Mesenchymal stem cell (in vitro differentiated cells and primary cell): ENCODE measurements around the gene NEXMIF.
"Not testable (repeated sequence)": the region's sequence is repeated elsewhere in the genome, so short reads cannot be mapped to it uniquely, and the experiment has no call there.

Experiments used
- DNase-seq: peaks from one replicate; pipeline ENCODE4 v3.0.0-alpha.2; 2013
- H2AFZ ChIP-seq: one replicate; pipeline ENCODE4 v1.6.1; 2013; ENCODE audit warnings: low read depth, mild to moderate bottlenecking, control low read depth, inconsistent platforms, low read length, moderate library complexity
- H2AK5ac ChIP-seq: 2 replicates; pipeline ENCODE4 v1.6.1; 2013; ENCODE audit warnings: low read length, moderate library complexity, mild to moderate bottlenecking, inconsistent platforms; ENCODE audit not compliant: severe bottlenecking
- H2BK120ac ChIP-seq: one replicate; pipeline ENCODE4 v1.6.1; 2013; ENCODE audit warnings: low read depth, mild to moderate bottlenecking, inconsistent platforms, low read length, moderate library complexity
- H2BK12ac ChIP-seq, 2 experiments: one replicate each; pipeline ENCODE4 v1.6.1; 2013; ENCODE audit warnings: inconsistent platforms in 2 of 2, low read length in 2 of 2, mild to moderate bottlenecking in 2 of 2, moderate library complexity in 2 of 2, control low read depth in 1 of 2
- H2BK15ac ChIP-seq: one replicate; pipeline ENCODE4 v1.6.1; 2013; ENCODE audit warnings: mild to moderate bottlenecking, low read depth, inconsistent platforms; ENCODE audit not compliant: poor library complexity, severe bottlenecking
- H2BK5ac ChIP-seq: 2 replicates; pipeline ENCODE4 v1.6.1; 2013; ENCODE audit warnings: low read depth, mild to moderate bottlenecking, low read length, control low read depth, inconsistent platforms; ENCODE audit not compliant: poor library complexity, severe bottlenecking
- H3K14ac ChIP-seq, 2 experiments: one replicate each; pipeline ENCODE4 v1.6.1; 2013; ENCODE audit warnings: inconsistent platforms in 2 of 2, low read length in 2 of 2, control low read depth in 1 of 2, mild to moderate bottlenecking in 1 of 2, moderate library complexity in 1 of 2
- H3K18ac ChIP-seq, 2 experiments: one replicate each; pipeline ENCODE4 v1.6.1; 2013; ENCODE audit warnings: inconsistent platforms in 2 of 2, low read length in 2 of 2, control low read depth in 1 of 2, low read depth in 1 of 2, mild to moderate bottlenecking in 1 of 2
- H3K23ac ChIP-seq, 2 experiments: one replicate each; pipeline ENCODE4 v1.6.1; 2013; ENCODE audit warnings: inconsistent platforms in 2 of 2, low read length in 2 of 2, mild to moderate bottlenecking in 2 of 2, moderate library complexity in 2 of 2, control low read depth in 1 of 2
- H3K27ac ChIP-seq: 2 replicates; pipeline ENCODE4 v1.5.1; 2013; ENCODE audit warnings: mild to moderate bottlenecking, moderate library complexity, low read length, control low read depth, inconsistent platforms; ENCODE audit not compliant: poor library complexity, severe bottlenecking
- H3K27me3 ChIP-seq, 2 experiments: 2 replicates each; pipeline versions ENCODE4 v1.6.1 to v1.7.0; 2013; ENCODE audit warnings: low read length in 2 of 2, mild to moderate bottlenecking in 2 of 2, moderate library complexity in 2 of 2, control low read depth in 1 of 2, inconsistent platforms in 1 of 2; ENCODE audit not compliant: control insufficient read depth in 1 of 2, insufficient read depth in 1 of 2
- H3K36me3 ChIP-seq, 2 experiments: 2 replicates each; pipeline versions ENCODE4 v1.6.1 to v1.7.0; 2013; ENCODE audit warnings: low read length in 2 of 2, control low read depth in 1 of 2, inconsistent platforms in 1 of 2, low read depth in 1 of 2, mild to moderate bottlenecking in 1 of 2; ENCODE audit not compliant: insufficient read depth in 2 of 2, control insufficient read depth in 1 of 2
- H3K4ac ChIP-seq, 2 experiments: one replicate each; pipeline ENCODE4 v1.6.1; 2013; ENCODE audit warnings: inconsistent platforms in 2 of 2, low read length in 2 of 2, mild to moderate bottlenecking in 2 of 2, moderate library complexity in 2 of 2, control low read depth in 1 of 2, low read depth in 1 of 2
- H3K4me1 ChIP-seq: 2 replicates; pipeline ENCODE4 v1.6.1; 2013; ENCODE audit warnings: low read depth, low read length, control low read depth; ENCODE audit not compliant: control insufficient read depth, insufficient read depth
- H3K4me2 ChIP-seq: 2 replicates; pipeline ENCODE4 v1.6.1; 2013; ENCODE audit warnings: low read length, mild to moderate bottlenecking, inconsistent platforms; ENCODE audit not compliant: poor library complexity, severe bottlenecking
- H3K4me3 ChIP-seq, 2 experiments: 2 replicates each; pipeline versions ENCODE4 v1.5.1 to v1.7.0; 2013; ENCODE audit warnings: low read length in 2 of 2, mild to moderate bottlenecking in 2 of 2, control low read depth in 1 of 2, low read depth in 1 of 2; ENCODE audit not compliant: insufficient read depth in 1 of 2
- H3K79me1 ChIP-seq: replicated peaks from 2 replicates; pipeline ENCODE4 v1.6.1; 2013; ENCODE audit warnings: mild to moderate bottlenecking, control low read depth, low read length, inconsistent platforms; ENCODE audit not compliant: poor library complexity, severe bottlenecking
- H3K9ac ChIP-seq: 2 replicates; pipeline ENCODE4 v1.7.0; 2013; ENCODE audit warnings: mild to moderate bottlenecking, low read length, moderate library complexity
- H3K9me3 ChIP-seq: 2 replicates; pipeline ENCODE4 v1.7.0; 2013; ENCODE audit warnings: mild to moderate bottlenecking, low read length; ENCODE audit not compliant: control insufficient read depth
- H4K8ac ChIP-seq: one replicate; pipeline ENCODE4 v1.6.1; 2013; ENCODE audit warnings: inconsistent platforms, mild to moderate bottlenecking, low read length, moderate library complexity
- H4K91ac ChIP-seq: one replicate; pipeline ENCODE4 v1.6.1; 2013; ENCODE audit warnings: mild to moderate bottlenecking, low read length, inconsistent platforms
- WGBS: methylation state at CpG from one replicate; pipeline ENCODE4 v1.1.7; 2013; ENCODE audit warnings: mixed read lengths; 5-methylcytosine and 5-hydroxymethylcytosine counted together

Gene NEXMIF

DNA sequence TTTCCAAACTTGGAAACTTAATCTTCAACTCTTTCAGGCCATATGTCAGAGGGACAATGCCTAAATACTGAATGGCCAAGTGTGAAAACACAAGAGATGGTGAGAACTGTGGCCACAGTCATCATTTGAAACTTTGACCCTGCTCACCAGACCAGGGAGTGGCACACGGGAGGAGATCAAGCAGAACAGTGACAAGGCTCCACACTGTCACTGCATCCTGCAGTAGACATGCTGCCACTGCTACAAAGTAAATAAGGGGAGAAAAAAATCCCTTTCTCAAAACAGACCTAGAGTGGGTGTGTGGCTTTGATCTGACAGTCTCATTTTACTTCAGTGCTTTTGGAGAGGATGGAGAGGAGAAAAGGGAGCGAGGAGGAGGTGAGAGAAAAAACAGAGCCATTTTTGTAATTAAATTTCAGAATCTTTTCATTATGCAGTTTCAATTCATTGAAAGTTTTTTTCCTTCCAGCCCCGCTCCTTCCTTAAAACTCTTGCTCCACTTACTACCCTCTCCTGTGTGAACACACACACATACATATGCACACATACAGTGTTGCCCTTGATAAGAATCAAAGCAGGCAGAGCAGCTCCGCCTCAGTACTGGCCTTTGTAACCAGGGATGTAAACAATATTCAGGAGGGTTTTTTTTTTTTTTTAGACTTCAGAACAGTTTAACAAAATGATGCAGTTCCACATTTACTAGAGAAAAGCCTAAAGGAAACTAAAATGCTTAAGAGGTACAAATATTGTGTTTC is 34.4 kb downstream of the NEXMIF start:
- Histone ChIP-seq H3K4me3 (no peak overlapping the region), H2AFZ (no peak overlapping the region), H3K9ac (no peak overlapping the region), H3K4me2 (no peak overlapping the region), H3K36me3 (no peaks in the 10 kb centered on the region), H3K23ac (no peak overlapping the region), H3K14ac (no peak overlapping the region), H3K4me1 (no peaks in the 10 kb centered on the region), H2BK12ac (no peak overlapping the region), H4K91ac (no peak overlapping the region), H2AK5ac (no peak overlapping the region), H2BK5ac (no peak overlapping the region), H3K9me3 (no peaks in the 10 kb centered on the region), H3K4ac (no peak overlapping the region), H2BK120ac (no peak overlapping the region), H3K18ac (no peak overlapping the region), H3K79me1 (no peaks in the 10 kb centered on the region), H2BK15ac (no peak overlapping the region), H3K27me3 (no peaks in the 10 kb centered on the region), H4K8ac (no peak overlapping the region), H3K27ac (no peak overlapping the region)
- WGBS: 50% methylated on average over 2 of the region's 4 CpGs
- DNase-seq: no peak

DNA sequence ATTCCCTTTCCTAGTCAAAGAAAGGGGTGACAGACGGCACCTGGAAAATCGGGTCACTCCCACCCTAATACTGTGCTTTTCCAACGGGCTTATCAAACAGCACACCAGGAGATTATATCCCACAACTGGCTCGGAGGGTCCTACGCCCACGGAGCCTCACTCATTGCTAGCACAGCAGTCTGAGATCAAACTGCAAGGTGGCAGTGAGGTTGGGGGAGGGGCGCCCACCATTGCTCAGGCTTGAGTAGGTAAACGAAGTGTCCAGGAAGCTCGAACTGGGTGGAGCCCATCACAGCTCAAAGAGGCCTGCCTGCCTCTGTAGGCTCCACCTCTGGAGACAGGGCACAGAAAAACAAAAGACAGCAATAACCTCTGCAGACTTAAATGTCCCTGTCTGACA is 42.9 kb downstream of the NEXMIF start:
- not testable (repeated sequence) for H3K4ac ChIP-seq, H2AFZ ChIP-seq, H3K36me3 ChIP-seq, H2AK5ac ChIP-seq, H4K91ac ChIP-seq, H3K27ac ChIP-seq, H3K27me3 ChIP-seq, H3K79me1 ChIP-seq, H3K14ac ChIP-seq, H3K4me1 ChIP-seq, H2BK5ac ChIP-seq, H2BK12ac ChIP-seq, H3K18ac ChIP-seq, H2BK120ac ChIP-seq, DNase-seq, H3K9ac ChIP-seq, H3K4me2 ChIP-seq, H3K4me3 ChIP-seq, H3K23ac ChIP-seq, H2BK15ac ChIP-seq, H4K8ac ChIP-seq
- peaks cover 13% of the 10 kb centered on the region for H3K9me3 ChIP-seq
- 97% methylated on average over 4 of the region's 9 CpGs for WGBS

DNA sequence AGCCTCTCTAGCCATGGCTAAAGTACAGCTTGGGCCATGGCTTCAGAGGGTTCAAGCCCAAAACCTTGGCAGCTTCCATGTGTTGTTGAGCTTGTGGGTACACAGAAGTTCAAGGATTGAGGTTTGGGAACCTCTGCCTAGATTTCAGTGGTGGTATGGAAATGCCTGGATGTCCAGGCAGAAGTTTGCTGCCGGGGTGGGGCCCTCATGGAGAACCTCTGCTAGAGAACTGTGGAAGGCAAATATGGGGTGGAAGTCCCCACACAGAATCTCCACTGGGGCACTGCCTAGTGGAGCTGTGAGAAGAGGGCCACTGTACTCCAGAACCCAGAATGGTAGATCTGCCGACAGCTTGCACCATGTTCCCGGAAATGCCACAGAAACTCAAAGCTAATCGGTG is 59.5 kb downstream of the NEXMIF start:
- no peak for DNase-seq
- Histone ChIP-seq H3K79me1 (no peaks in the 10 kb centered on the region), H3K9me3 (peaks cover 34% of the 10 kb centered on the region), H3K4me2 (no peak overlapping the region), H2BK5ac (no peak overlapping the region), H3K27me3 (no peaks in the 10 kb centered on the region), H3K4ac (no peak overlapping the region), H3K18ac (no peak overlapping the region), H2BK120ac (no peak overlapping the region), H3K14ac (no peak overlapping the region), H3K27ac (no peak overlapping the region), H4K8ac (no peak overlapping the region), H3K4me1 (no peaks in the 10 kb centered on the region), H2AK5ac (no peak overlapping the region), H2BK15ac (no peak overlapping the region), H2BK12ac (no peak overlapping the region), H4K91ac (no peak overlapping the region), H3K36me3 (no peaks in the 10 kb centered on the region), H3K23ac (no peak overlapping the region), H2AFZ (no peak overlapping the region), H3K9ac (no peak overlapping the region), H3K4me3 (no peak overlapping the region)
- 82% methylated on average over 4 of the region's 4 CpGs for WGBS

DNA sequence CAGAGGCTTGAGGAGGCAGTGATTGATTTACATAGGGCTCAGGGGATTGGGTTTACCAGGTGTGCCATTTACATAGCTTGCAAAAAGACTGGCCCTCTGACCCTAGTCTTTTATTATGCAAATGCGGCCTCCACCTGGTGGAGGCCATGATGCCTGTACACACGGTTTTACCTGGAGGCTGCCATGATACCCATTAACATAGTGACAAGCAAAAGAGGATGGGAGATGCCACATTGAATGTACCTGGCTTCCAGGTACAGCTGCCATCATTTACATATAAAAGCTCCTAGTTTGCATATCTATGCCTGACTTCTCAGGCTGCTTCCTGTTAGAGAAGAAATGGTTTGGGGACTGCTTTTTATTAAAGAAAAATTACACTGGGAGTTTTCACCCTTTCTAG is 72.0 kb downstream of the NEXMIF start:
- Histone ChIP-seq H3K18ac (no peak overlapping the region), H2BK5ac (no peak overlapping the region), H3K36me3 (no peaks in the 10 kb centered on the region), H3K14ac (no peak overlapping the region), H3K27me3 (no peaks in the 10 kb centered on the region), H3K4me2 (no peak overlapping the region), H3K4me3 (no peak overlapping the region), H3K9ac (no peak overlapping the region), H4K8ac (no peak overlapping the region), H3K27ac (no peak overlapping the region), H2AK5ac (no peak overlapping the region), H4K91ac (no peak overlapping the region), H3K9me3 (peaks cover 73% of the 10 kb centered on the region), H3K79me1 (no peaks in the 10 kb centered on the region), H3K4me1 (no peaks in the 10 kb centered on the region), H2BK120ac (no peak overlapping the region), H2BK12ac (no peak overlapping the region), H3K23ac (no peak overlapping the region), H2BK15ac (no peak overlapping the region), H3K4ac (no peak overlapping the region), H2AFZ (no peak overlapping the region)
- no peak for DNase-seq
- WGBS: 51% methylated on average over 2 of the region's 2 CpGs
